K562 (cell line): ENCODE results near the gene HTR2C. TPM values are rescaled to one million over a fixed set of nuclear protein-coding genes. Genes with fewer than 3 reads are reported as not detected.

Experiments used
- ATAC-seq: fragments of 200-7000 bp; cut with Tn5 transposase; 3 replicates; pipeline ENCODE4 v1.9.1; 2020; ENCODE audit warnings: moderate library complexity
- BruUV-seq: library from RNA; stranded (reverse); fragments of 400-500 nt; replicated peaks from 2 replicates; lab custom pipeline; 2021; lab: Mats Ljungman, UMichigan
- CTCF ChIA-PET: fragments of 300-600 bp; formaldehyde crosslinking; extraction: SDS; loops from one replicate; lab custom pipeline; 2021; ENCODE audit warnings: low intra/inter-chr PET ratio; lab: Yijun Ruan, JAX
- POLR2A ChIA-PET: fragments of 300-600, 350-650 bp; sonication (Branson Sonifier 250); formaldehyde crosslinking; extraction: SDS; loops from one replicate; lab custom pipeline; 2021; ENCODE audit warnings: antibody characterized with exemption, inconsistent platforms; lab: Yijun Ruan, JAX
- DNase-seq, 4 experiments: peaks; one replicate each; pipeline versions ENCODE4 v3.0.0 to v3.0.0-alpha.2; 2011 to 2018; ENCODE audit warnings: low spot score in 3 of 4, mixed read lengths in 3 of 4; ENCODE audit errors: extremely low read depth in 1 of 4
- FAIRE-seq: peaks from 2 replicates; lab custom pipeline; 2011; peaks lifted over from hg19 to GRCh38; lab: Jason Lieb, UNC
- H2AFZ ChIP-seq: 2 replicates; pipeline ENCODE4 v1.6.0; 2011; ENCODE audit warnings: low read depth, low read length, control low read depth, inconsistent platforms
- H3K27ac ChIP-seq: fragments of 200-600 bp; 3 replicates; pipeline ENCODE4 v1.8.0; 2011; ENCODE audit warnings: low read depth, mild to moderate bottlenecking, control low read depth, inconsistent platforms, low read length, moderate library complexity, mixed read lengths; ENCODE audit errors: extremely low read depth
- H3K27me3 ChIP-seq, 2 experiments: fragments of 300-600 bp in 1 of 2; 2 replicates in 1 of 2; 3 replicates in 1 of 2; pipeline versions ENCODE4 v1.6.0 to v1.8.0; 2011; ENCODE audit warnings: inconsistent platforms in 2 of 2, low read length in 2 of 2, mild to moderate bottlenecking in 1 of 2, mixed read lengths in 1 of 2, moderate library complexity in 1 of 2; ENCODE audit not compliant: control insufficient read depth in 2 of 2, insufficient read depth in 2 of 2
- H3K36me3 ChIP-seq: fragments of 300-600 bp; 3 replicates; pipeline ENCODE4 v1.8.0; 2011; ENCODE audit warnings: mild to moderate bottlenecking, low read length, inconsistent platforms; ENCODE audit not compliant: control insufficient read depth, insufficient read depth
- H3K4me1 ChIP-seq, 2 experiments: fragments of 200-600 bp in 1 of 2; replicated peaks in 1 of 2; 2 replicates in 1 of 2; 3 replicates in 1 of 2; pipeline versions ENCODE4 v1.5.1 to v1.8.0; 2011; ENCODE audit warnings: inconsistent platforms in 2 of 2, low read length in 2 of 2, mild to moderate bottlenecking in 1 of 2, mixed read lengths in 1 of 2, moderate library complexity in 1 of 2; ENCODE audit not compliant: control insufficient read depth in 2 of 2, insufficient read depth in 2 of 2
- H3K4me2 ChIP-seq: 2 replicates; pipeline ENCODE4 v1.6.1; 2011; ENCODE audit warnings: low read length, control low read depth, inconsistent platforms, mixed read lengths; ENCODE audit not compliant: insufficient read depth
- H3K4me3 ChIP-seq: fragments of 200-600 bp; sonication (generic), shearing (Covaris generic); 2 replicates; pipeline ENCODE4 v1.5.1; 2016; ENCODE audit warnings: control low read depth, inconsistent platforms
- H3K79me2 ChIP-seq: fragments of 200-600 bp; 3 replicates; pipeline ENCODE4 v1.8.0; 2011; ENCODE audit warnings: low read length, inconsistent platforms; ENCODE audit not compliant: control insufficient read depth, insufficient read depth
- H3K9ac ChIP-seq, 2 experiments: 2 replicates each; pipeline versions ENCODE4 v1.6.0 to v1.6.1; 2011; ENCODE audit warnings: low read depth in 2 of 2, low read length in 2 of 2, control low read depth in 1 of 2, inconsistent platforms in 1 of 2, mild to moderate bottlenecking in 1 of 2, mixed read lengths in 1 of 2; ENCODE audit not compliant: insufficient read depth in 1 of 2
- H3K9me1 ChIP-seq: one replicate; pipeline ENCODE4 v1.6.0; 2011; ENCODE audit warnings: inconsistent platforms, mild to moderate bottlenecking, low read length, moderate library complexity; ENCODE audit not compliant: control insufficient read depth, insufficient read depth
- H3K9me3 ChIP-seq: replicated peaks from 2 replicates; pipeline ENCODE4 v1.5.1; 2011; ENCODE audit warnings: low read depth, low read length, inconsistent platforms; ENCODE audit not compliant: control insufficient read depth, insufficient read depth
- H4K20me1 ChIP-seq: replicated peaks from 2 replicates; pipeline ENCODE4 v1.6.1; 2011; ENCODE audit warnings: low read length, inconsistent platforms, mixed read lengths; ENCODE audit not compliant: control insufficient read depth, insufficient read depth
- ELK3 ChIP-seq: fragments of 450-650 bp; formaldehyde crosslinking; IDR thresholded peaks from 2 replicates; pipeline ENCODE4 v1.4.0; 2020; ENCODE audit warnings: mild to moderate bottlenecking
- FIP1L1 ChIP-seq: fragments of 200-400 bp; formaldehyde crosslinking; IDR thresholded peaks from 2 replicates; pipeline ENCODE4 v1.6.1; 2018; ENCODE audit warnings: mild to moderate bottlenecking, low read depth, low read length; ENCODE audit not compliant: poor library complexity, severe bottlenecking
- REST ChIP-seq, 2 experiments: fragments of 450-650 bp; formaldehyde crosslinking in 1 of 2; IDR thresholded peaks; 2 replicates each; pipeline versions ENCODE4 v1.4.0 to v1.6.1; 2014 to 2020; ENCODE audit warnings: mild to moderate bottlenecking in 2 of 2, borderline replicate concordance in 1 of 2, low read depth in 1 of 2
- ZEB2 ChIP-seq: fragments of 450-650 bp; IDR thresholded peaks from 2 replicates; pipeline ENCODE4 v1.6.1; 2016
- ZNF124 ChIP-seq: sonication (generic); formaldehyde crosslinking; IDR thresholded peaks from 2 replicates; pipeline ENCODE4 v1.8.1; 2022; ENCODE audit warnings: missing genetic modification reagents
- WGBS: fragments of 100-300 bp; shearing (Covaris generic); methylation state at CpG from one replicate; pipeline ENCODE4 v1.1.6; 2016; ENCODE audit warnings: low coverage, mixed read lengths; ENCODE audit not compliant: insufficient coverage; ENCODE audit errors: missing lambda C conversion rate; 5-methylcytosine and 5-hydroxymethylcytosine counted together
- in situ Hi-C: fragments of 300-500 bp; cut with MboI; formaldehyde crosslinking; loops from 4 replicates; pipeline ENCODE4 v1.15.0; 2018; ENCODE audit warnings: inconsistent platforms, mixed read lengths
- intact Hi-C: fragments of 100-400 bp; cut with micrococcal nuclease; formaldehyde crosslinking; loops from 2 replicates; pipeline ENCODE4 v1.14.2; 2022
- polyA plus RNA-seq, 8 experiments: library from polyadenylated mRNA; depleted of rRNA in 4 of 8; stranded (reverse) in 5 of 8; unstranded in 3 of 8; fragments of >200 nt; fragmentation: Nextera tagmentation in 2 of 8; fragmentation: Illumina TruSeq in 1 of 8; extraction: Ambion mirVana in 2 of 8; extraction: Trizol in 1 of 8; gene quantifications; 2 replicates each; pipeline versions ENCODE4 v1.2.1 to v1.2.3, GENCODE V29; 2011 to 2014; ENCODE audit warnings: inconsistent platforms in 1 of 8, missing spikeins in 1 of 8
- total RNA-seq, 7 experiments: library from RNA; depleted of rRNA in 6 of 7; stranded (reverse); fragments of >200 nt in 6 of 7; fragmentation: Illumina TruSeq in 2 of 7; extraction: Trizol in 2 of 7; gene quantifications; 2 replicates each; pipeline versions ENCODE4 v1.2.1 to v1.2.3, GENCODE V29; 2011 to 2021; ENCODE audit warnings: low replicate concordance in 1 of 7
- TF ChIP-seq, protein P1 (sequence below): fragments of 250-450 bp; sonication (Bioruptor Pico); IDR thresholded peaks from 2 replicates; pipeline ENCODE4 v1.5.0; 2021
- TF ChIP-seq, protein P2 (sequence below), 2 experiments: fragments of 450-650 bp; IDR thresholded peaks; 2 replicates each; pipeline ENCODE4 v1.6.1; 2018; ENCODE audit warnings: mild to moderate bottlenecking in 2 of 2, low read depth in 1 of 2; ENCODE audit not compliant: partially characterized antibody in 2 of 2

HTR2C gene
- total and polyA plus RNA-seq, 9 of the 15 experiments (the other 6 are each of a cell fraction or from before 2014, with no cell fraction given) = 0.04 to 0.22 (median 0.10) TPM

DNA sequence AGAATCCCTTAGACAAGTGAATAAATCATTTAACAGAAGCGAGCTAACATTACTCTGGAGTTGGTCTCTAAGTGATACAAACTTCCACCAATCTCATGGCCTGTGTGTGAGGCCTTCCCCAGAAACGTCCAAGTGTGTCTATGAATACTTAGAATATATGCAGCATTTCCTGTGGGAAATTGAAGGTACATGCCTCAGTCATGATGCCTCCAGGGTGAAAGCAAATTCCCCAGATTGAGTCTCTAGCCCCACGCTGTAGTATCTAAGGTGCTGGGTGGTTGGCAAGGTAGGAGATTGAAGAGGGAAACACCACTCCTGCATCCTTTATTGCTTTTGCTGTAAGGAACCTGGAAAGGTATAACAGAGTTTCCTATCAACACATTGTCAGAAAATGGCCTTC is 319.7 kb downstream of the HTR2C start:
- no peaks in the 10 kb centered on the region for H3K9me3 ChIP-seq
- no peak overlapping the region for H3K9ac ChIP-seq
- FAIRE-seq (no peak), ATAC-seq (no peak), DNase-seq (no peak)
- H3K79me2 ChIP-seq = no peaks in the 10 kb centered on the region
- no TSS peak for BruUV-seq
- CTCF ChIA-PET = no interaction called here
- WGBS = 0% methylated on average over 3 of the region's 3 CpGs
- no peaks in the 10 kb centered on the region for H4K20me1 ChIP-seq
- H3K4me3 ChIP-seq = no peak overlapping the region
- H2AFZ ChIP-seq = no peak overlapping the region
- no peaks in the 10 kb centered on the region for H3K4me1 ChIP-seq
- no peaks in the 10 kb centered on the region for H3K9me1 ChIP-seq
- in situ Hi-C loops (no loop called here), intact Hi-C loops (no loop called here)
- POLR2A ChIA-PET = interaction anchor here (0.6 kb wide), 1 partner anchor 44 kb away, joined by 3 read pairs; no protein-coding TSS in a partner anchor
- peaks cover 0 to 4% of the 10 kb centered on the region in 2 experiments; a peak in 1 of 5 replicates for H3K27me3 ChIP-seq
- no peaks in the 10 kb centered on the region for H3K36me3 ChIP-seq
- no peak overlapping the region for H3K27ac ChIP-seq
- H3K4me2 ChIP-seq = no peak overlapping the region
- TF ChIP-seq, protein P1, sequence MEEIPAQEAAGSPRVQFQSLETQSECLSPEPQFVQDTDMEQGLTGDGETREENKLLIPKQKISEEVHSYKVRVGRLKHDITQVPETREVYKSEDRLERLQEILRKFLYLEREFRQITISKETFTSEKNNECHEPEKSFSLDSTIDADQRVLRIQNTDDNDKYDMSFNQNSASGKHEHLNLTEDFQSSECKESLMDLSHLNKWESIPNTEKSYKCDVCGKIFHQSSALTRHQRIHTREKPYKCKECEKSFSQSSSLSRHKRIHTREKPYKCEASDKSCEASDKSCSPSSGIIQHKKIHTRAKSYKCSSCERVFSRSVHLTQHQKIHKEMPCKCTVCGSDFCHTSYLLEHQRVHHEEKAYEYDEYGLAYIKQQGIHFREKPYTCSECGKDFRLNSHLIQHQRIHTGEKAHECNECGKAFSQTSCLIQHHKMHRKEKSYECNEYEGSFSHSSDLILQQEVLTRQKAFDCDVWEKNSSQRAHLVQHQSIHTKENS = no peak
- no peak for TF ChIP-seq REST (IDR thresholded peaks at IDR 0.05; ENCODE audit: borderline replicate concordance)
- TF ChIP-seq REST (CRISPR knock-in tag; IDR thresholded peaks at IDR 0.05; ENCODE audit: low read depth) = no peak
- TF ChIP-seq, protein P2, sequence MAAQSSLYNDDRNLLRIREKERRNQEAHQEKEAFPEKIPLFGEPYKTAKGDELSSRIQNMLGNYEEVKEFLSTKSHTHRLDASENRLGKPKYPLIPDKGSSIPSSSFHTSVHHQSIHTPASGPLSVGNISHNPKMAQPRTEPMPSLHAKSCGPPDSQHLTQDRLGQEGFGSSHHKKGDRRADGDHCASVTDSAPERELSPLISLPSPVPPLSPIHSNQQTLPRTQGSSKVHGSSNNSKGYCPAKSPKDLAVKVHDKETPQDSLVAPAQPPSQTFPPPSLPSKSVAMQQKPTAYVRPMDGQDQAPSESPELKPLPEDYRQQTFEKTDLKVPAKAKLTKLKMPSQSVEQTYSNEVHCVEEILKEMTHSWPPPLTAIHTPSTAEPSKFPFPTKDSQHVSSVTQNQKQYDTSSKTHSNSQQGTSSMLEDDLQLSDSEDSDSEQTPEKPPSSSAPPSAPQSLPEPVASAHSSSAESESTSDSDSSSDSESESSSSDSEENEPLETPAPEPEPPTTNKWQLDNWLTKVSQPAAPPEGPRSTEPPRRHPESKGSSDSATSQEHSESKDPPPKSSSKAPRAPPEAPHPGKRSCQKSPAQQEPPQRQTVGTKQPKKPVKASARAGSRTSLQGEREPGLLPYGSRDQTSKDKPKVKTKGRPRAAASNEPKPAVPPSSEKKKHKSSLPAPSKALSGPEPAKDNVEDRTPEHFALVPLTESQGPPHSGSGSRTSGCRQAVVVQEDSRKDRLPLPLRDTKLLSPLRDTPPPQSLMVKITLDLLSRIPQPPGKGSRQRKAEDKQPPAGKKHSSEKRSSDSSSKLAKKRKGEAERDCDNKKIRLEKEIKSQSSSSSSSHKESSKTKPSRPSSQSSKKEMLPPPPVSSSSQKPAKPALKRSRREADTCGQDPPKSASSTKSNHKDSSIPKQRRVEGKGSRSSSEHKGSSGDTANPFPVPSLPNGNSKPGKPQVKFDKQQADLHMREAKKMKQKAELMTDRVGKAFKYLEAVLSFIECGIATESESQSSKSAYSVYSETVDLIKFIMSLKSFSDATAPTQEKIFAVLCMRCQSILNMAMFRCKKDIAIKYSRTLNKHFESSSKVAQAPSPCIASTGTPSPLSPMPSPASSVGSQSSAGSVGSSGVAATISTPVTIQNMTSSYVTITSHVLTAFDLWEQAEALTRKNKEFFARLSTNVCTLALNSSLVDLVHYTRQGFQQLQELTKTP (IDR thresholded peaks at IDR 0.05; ENCODE audit: low read depth in 1 of 2, partially characterized antibody in 2 of 2) = no peak
- TF ChIP-seq FIP1L1 = no peak
- TF ChIP-seq ZEB2 = no peak
- TF ChIP-seq ELK3 = no peak
- no peak for TF ChIP-seq ZNF124
